ENCODE data around the gene CCDC192. TPM values are rescaled to one million over a fixed set of nuclear protein-coding genes. Genes with fewer than 3 reads are reported as not detected.

The CCDC192 gene
- polyA plus RNA-seq, 1 donor from 2014 or later, result not detected

DNA sequence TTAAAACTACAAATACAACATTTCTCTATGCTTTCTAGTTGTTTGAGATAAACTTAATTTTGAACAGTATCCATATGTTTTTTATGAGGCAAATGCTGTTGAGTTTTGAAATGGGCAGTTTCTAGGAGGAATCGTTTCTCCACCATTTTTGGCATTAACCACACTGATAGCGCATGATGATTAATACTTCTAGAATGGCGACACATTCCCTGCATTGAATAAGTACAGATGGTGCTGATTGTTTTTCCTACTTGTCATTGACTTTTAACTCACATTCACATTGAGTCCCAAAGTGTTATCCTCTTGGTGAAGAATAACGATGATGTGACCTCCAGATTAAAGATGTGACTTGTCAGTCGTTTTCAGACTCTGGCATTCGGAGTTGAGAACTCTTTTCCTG lies 6.5 kb upstream of the CCDC192 start:
- H3K79me2 ChIP-seq (replicated peaks; ENCODE audit: insufficient read depth, low read length), result no peaks in the 10 kb centered on the region
- no peak overlapping the region for H2AFZ ChIP-seq (ENCODE audit: low read depth, low read length)
- no peak overlapping the region for H3K4me2 ChIP-seq (ENCODE audit: low read length)
- H3K9me3 ChIP-seq (ENCODE audit: low read length), result no peaks in the 10 kb centered on the region
- no peaks in the 10 kb centered on the region for H4K20me1 ChIP-seq (ENCODE audit: insufficient read depth)
- H3K36me3 ChIP-seq (ENCODE audit: insufficient read depth, low read length), result no peaks in the 10 kb centered on the region
- H3F3A ChIP-seq (ENCODE audit: insufficient read depth, low read length, poor library complexity, severe bottlenecking), result no peaks in the 10 kb centered on the region
- no peak overlapping the region for H3K4me3 ChIP-seq (ENCODE audit: low read length)
- H3K9ac ChIP-seq (ENCODE audit: low read length), result no peak overlapping the region
- H3K27ac ChIP-seq (ENCODE audit: low read length), result no peak overlapping the region
- TF ChIP-seq EZH2 (IDR thresholded peaks at IDR 0.05; ENCODE audit: borderline replicate concordance, insufficient read depth, low read length, poor library complexity, severe bottlenecking), result no peak
- no peak for TF ChIP-seq SMC3 (conservative IDR thresholded peaks at IDR 0.05; ENCODE audit: poor library complexity)
- TF ChIP-seq RAD21 (conservative IDR thresholded peaks at IDR 0.05), result no peak
- TF ChIP-seq MXI1 (conservative IDR thresholded peaks at IDR 0.05; ENCODE audit: poor library complexity, severe bottlenecking), result no peak
- no peak for TF ChIP-seq POLR2AphosphoS5 (IDR thresholded peaks at IDR 0.05)
- TF ChIP-seq, protein P1, sequence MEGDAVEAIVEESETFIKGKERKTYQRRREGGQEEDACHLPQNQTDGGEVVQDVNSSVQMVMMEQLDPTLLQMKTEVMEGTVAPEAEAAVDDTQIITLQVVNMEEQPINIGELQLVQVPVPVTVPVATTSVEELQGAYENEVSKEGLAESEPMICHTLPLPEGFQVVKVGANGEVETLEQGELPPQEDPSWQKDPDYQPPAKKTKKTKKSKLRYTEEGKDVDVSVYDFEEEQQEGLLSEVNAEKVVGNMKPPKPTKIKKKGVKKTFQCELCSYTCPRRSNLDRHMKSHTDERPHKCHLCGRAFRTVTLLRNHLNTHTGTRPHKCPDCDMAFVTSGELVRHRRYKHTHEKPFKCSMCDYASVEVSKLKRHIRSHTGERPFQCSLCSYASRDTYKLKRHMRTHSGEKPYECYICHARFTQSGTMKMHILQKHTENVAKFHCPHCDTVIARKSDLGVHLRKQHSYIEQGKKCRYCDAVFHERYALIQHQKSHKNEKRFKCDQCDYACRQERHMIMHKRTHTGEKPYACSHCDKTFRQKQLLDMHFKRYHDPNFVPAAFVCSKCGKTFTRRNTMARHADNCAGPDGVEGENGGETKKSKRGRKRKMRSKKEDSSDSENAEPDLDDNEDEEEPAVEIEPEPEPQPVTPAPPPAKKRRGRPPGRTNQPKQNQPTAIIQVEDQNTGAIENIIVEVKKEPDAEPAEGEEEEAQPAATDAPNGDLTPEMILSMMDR (IDR thresholded peaks at IDR 0.05; ENCODE audit: poor library complexity, severe bottlenecking), result no peak
- TF ChIP-seq, protein P2, sequence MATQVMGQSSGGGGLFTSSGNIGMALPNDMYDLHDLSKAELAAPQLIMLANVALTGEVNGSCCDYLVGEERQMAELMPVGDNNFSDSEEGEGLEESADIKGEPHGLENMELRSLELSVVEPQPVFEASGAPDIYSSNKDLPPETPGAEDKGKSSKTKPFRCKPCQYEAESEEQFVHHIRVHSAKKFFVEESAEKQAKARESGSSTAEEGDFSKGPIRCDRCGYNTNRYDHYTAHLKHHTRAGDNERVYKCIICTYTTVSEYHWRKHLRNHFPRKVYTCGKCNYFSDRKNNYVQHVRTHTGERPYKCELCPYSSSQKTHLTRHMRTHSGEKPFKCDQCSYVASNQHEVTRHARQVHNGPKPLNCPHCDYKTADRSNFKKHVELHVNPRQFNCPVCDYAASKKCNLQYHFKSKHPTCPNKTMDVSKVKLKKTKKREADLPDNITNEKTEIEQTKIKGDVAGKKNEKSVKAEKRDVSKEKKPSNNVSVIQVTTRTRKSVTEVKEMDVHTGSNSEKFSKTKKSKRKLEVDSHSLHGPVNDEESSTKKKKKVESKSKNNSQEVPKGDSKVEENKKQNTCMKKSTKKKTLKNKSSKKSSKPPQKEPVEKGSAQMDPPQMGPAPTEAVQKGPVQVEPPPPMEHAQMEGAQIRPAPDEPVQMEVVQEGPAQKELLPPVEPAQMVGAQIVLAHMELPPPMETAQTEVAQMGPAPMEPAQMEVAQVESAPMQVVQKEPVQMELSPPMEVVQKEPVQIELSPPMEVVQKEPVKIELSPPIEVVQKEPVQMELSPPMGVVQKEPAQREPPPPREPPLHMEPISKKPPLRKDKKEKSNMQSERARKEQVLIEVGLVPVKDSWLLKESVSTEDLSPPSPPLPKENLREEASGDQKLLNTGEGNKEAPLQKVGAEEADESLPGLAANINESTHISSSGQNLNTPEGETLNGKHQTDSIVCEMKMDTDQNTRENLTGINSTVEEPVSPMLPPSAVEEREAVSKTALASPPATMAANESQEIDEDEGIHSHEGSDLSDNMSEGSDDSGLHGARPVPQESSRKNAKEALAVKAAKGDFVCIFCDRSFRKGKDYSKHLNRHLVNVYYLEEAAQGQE (IDR thresholded peaks at IDR 0.05; ENCODE audit: borderline replicate concordance), result no peak
- no peak for TF ChIP-seq TAF1 (IDR thresholded peaks at IDR 0.05; ENCODE audit: low read depth)
- no peak for TF ChIP-seq EP300 (conservative IDR thresholded peaks at IDR 0.05; ENCODE audit: poor library complexity, severe bottlenecking)
- no peaks in the 10 kb centered on the region for H3K27me3 ChIP-seq (ENCODE audit: insufficient read depth, low read depth, low read length)
- no peaks in the 10 kb centered on the region for H3K9me2 ChIP-seq (ENCODE audit: insufficient read depth, low read length)

DNA sequence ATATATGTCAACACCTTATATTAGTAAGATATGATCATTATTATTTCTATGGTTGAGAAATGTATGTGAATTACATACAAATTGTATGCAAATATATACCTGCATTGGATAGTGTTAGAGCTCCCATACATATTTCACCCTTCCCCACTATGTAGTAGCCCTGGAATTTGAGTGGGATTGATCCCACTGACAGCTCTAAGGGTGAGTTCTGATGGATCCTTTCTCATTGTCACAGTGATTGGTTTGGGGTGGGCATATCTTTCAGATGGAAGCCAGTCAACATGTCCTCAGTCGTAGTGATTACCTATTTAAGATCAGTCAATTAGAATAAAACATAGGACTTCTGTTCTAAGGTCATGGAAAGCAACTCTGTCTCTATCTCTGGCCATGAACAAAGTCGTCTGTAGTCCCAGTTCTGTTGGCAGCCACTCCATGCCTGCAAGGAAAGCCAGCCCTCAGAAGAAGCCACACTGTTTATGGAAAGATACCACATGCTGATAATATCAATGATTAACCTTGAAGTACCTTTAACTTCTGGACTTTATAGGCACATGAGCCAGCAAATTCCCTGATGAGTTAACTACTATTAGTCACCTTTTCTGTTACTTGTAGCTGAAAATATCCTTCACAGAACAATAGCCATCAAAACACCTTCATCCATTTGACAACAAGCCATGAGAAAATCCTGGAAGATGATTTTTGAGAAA lies 5.1 kb upstream of the CCDC192 start:
- no peak overlapping the region for H3K27ac ChIP-seq (ENCODE audit: low read length)
- H4K20me1 ChIP-seq (ENCODE audit: insufficient read depth), result no peaks in the 10 kb centered on the region
- no peak overlapping the region for H3K4me3 ChIP-seq (ENCODE audit: low read length)
- no peaks in the 10 kb centered on the region for H3K9me2 ChIP-seq (ENCODE audit: insufficient read depth, low read length)
- H3K27me3 ChIP-seq (ENCODE audit: insufficient read depth, low read depth, low read length), result no peaks in the 10 kb centered on the region
- TF ChIP-seq RAD21 (conservative IDR thresholded peaks at IDR 0.05), result no peak
- no peak for TF ChIP-seq POLR2AphosphoS5 (IDR thresholded peaks at IDR 0.05)
- no peak for TF ChIP-seq EZH2 (IDR thresholded peaks at IDR 0.05; ENCODE audit: borderline replicate concordance, insufficient read depth, low read length, poor library complexity, severe bottlenecking)
- TF ChIP-seq, protein P1 (IDR thresholded peaks at IDR 0.05; ENCODE audit: poor library complexity, severe bottlenecking), result no peak
- TF ChIP-seq MXI1 (conservative IDR thresholded peaks at IDR 0.05; ENCODE audit: poor library complexity, severe bottlenecking), result no peak
- TF ChIP-seq, protein P2 (IDR thresholded peaks at IDR 0.05; ENCODE audit: borderline replicate concordance), result no peak
- TF ChIP-seq SMC3 (conservative IDR thresholded peaks at IDR 0.05; ENCODE audit: poor library complexity), result no peak
- TF ChIP-seq TAF1 (IDR thresholded peaks at IDR 0.05; ENCODE audit: low read depth), result no peak
- TF ChIP-seq EP300 (conservative IDR thresholded peaks at IDR 0.05; ENCODE audit: poor library complexity, severe bottlenecking), result no peak
- H2AFZ ChIP-seq (ENCODE audit: low read depth, low read length), result no peak overlapping the region
- no peaks in the 10 kb centered on the region for H3F3A ChIP-seq (ENCODE audit: insufficient read depth, low read length, poor library complexity, severe bottlenecking)
- H3K9me3 ChIP-seq (ENCODE audit: low read length), result no peaks in the 10 kb centered on the region
- H3K79me2 ChIP-seq (replicated peaks; ENCODE audit: insufficient read depth, low read length), result no peaks in the 10 kb centered on the region
- H3K4me2 ChIP-seq (ENCODE audit: low read length), result no peak overlapping the region
- H3K9ac ChIP-seq (ENCODE audit: low read length), result no peak overlapping the region
- H3K36me3 ChIP-seq (ENCODE audit: insufficient read depth, low read length), result no peaks in the 10 kb centered on the region

Measured in neural cell (in vitro differentiated cells).